ENCODE data around the gene PAPSS1.

The PAPSS1 gene

GRCh38 chr4:107719922-107720722 is at the start of gene PAPSS1:
PAPSS1 (minus strand) TSS chr4:107720234; CDS start chr4:107720179, 55 bp downstream.
- Mint-ChIP-seq H3K9me3 (no peaks in the 10 kb centered on the region), H3K36me3 (no peaks in the 10 kb centered on the region), H3K27ac (peak within 1 kb of the TSS; percentile 96), H3K4me3 (peak within 1 kb of the TSS; percentile 96), H3K27me3 (no peaks in the 10 kb centered on the region), H3K4me1 (peaks cover 31% of the 10 kb centered on the region)

- Mint-ChIP-seq H3K4me3 (no peak overlapping the region), H3K9me3 (no peaks in the 10 kb centered on the region), H3K36me3 (no peaks in the 10 kb centered on the region), H3K4me1 (peaks cover 3% of the 10 kb centered on the region), H3K27me3 (peaks cover 10% of the 10 kb centered on the region), H3K27ac (no peak overlapping the region)
Measured at GRCh38 chr4:107760281-107760947, 40.4 kb upstream of the PAPSS1 start.

DNA sequence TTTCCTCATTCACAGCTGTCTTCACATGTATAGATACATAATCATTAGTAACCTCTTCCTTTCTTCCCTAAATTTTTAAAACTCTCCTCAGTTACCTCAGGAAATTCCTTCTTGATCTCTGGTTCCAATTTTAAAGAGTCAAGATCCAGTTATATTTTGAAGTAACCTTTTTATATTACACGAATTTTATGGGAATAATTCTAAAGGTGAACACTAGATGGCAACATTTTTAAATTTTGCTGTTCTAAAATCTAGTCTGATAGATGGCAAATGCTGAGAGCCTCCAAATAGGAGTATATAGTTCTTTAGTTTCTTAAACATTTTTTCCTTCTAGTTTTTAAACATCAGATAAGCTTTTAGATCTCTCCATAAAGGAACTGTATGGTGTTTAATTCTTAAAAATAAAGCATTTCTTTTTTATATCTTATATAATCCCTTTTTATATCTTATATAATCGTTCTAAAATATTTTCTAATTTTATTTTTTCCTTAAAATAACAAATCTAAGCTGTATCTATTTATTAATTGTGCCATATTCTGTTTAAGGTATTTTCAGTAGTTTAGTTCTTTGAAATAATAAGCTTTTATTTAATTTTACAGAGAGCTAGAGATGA is 37.9 kb upstream of the PAPSS1 start:
- H3K27ac Mint-ChIP-seq: no peak overlapping the region
- no peak overlapping the region for H3K4me3 Mint-ChIP-seq
- H3K36me3 Mint-ChIP-seq: no peaks in the 10 kb centered on the region
- peaks cover 3% of the 10 kb centered on the region for H3K4me1 Mint-ChIP-seq
- H3K9me3 Mint-ChIP-seq: no peaks in the 10 kb centered on the region
- H3K27me3 Mint-ChIP-seq: peaks cover 7% of the 10 kb centered on the region

GRCh38 chr4:107757283-107757682 is 37.2 kb upstream of the PAPSS1 start:
- no peak overlapping the region for H3K27ac Mint-ChIP-seq
- H3K9me3 Mint-ChIP-seq: no peaks in the 10 kb centered on the region
- no peak overlapping the region for H3K4me3 Mint-ChIP-seq

DNA sequence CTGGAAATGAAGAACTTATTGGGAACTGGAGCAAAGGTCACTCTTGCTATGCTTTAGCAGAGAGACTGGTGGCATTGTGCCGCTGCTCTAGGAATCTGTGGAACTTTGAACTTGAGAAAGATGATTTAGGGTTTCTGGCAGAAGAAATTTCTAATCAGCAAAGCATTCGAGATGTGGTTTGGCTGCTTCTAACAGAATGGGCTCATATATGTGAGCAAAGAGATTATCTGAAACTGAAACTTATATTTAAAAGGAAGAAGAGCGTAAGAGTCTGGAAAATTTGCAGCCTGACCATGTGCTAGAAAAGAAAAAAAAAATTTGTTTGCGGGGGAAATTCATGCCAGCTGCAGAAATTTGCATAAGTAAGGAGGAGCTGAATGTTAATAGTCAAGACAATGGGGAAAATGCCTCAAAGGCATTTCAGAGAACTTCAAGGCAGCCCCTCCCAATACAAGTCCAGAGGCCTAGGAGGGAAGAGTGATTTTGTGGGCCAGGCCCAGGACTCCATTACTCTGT is 35.9 kb upstream of the PAPSS1 start:
- H3K27ac Mint-ChIP-seq: no peak overlapping the region
- peaks cover 14% of the 10 kb centered on the region for H3K27me3 Mint-ChIP-seq
- H3K4me1 Mint-ChIP-seq: peaks cover 3% of the 10 kb centered on the region
- no peak overlapping the region for H3K4me3 Mint-ChIP-seq
- no peaks in the 10 kb centered on the region for H3K36me3 Mint-ChIP-seq
- no peaks in the 10 kb centered on the region for H3K9me3 Mint-ChIP-seq

More at GRCh38 chr4:107757283-107757682, 37.2 kb upstream of the PAPSS1 start:
- Mint-ChIP-seq H3K27me3 (peaks cover 9% of the 10 kb centered on the region), H3K36me3 (no peaks in the 10 kb centered on the region), H3K4me1 (peaks cover 3% of the 10 kb centered on the region)

DNA sequence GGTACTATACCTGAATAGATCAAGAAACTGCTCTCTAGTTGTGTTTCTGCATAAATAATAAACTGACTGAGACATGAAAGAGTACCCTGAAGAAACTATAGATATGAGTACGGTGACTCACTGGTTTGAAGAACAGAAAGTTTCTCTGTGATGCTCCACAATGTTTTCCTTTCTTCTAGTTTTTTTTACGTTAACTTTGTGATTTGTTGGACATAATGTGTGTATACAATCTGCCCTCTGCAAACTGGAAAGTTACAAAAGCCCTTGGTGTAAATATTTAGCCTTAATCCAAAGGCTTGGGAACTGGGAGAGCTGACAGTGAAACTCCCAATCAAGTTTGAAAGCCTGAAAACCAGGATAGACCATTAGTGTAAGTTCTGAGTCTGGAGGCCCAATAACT is 31.6 kb upstream of the PAPSS1 start:
- H3K4me1 Mint-ChIP-seq: no peaks in the 10 kb centered on the region
- no peak overlapping the region for H3K4me3 Mint-ChIP-seq
- no peak overlapping the region for H3K27ac Mint-ChIP-seq
- peaks cover 25% of the 10 kb centered on the region for H3K27me3 Mint-ChIP-seq
- H3K36me3 Mint-ChIP-seq: no peaks in the 10 kb centered on the region
- no peaks in the 10 kb centered on the region for H3K9me3 Mint-ChIP-seq

GRCh38 chr4:107747748-107748486 is 27.9 kb upstream of the PAPSS1 start:
- H3K36me3 Mint-ChIP-seq: no peaks in the 10 kb centered on the region
- peaks cover 27% of the 10 kb centered on the region for H3K27me3 Mint-ChIP-seq

DNA sequence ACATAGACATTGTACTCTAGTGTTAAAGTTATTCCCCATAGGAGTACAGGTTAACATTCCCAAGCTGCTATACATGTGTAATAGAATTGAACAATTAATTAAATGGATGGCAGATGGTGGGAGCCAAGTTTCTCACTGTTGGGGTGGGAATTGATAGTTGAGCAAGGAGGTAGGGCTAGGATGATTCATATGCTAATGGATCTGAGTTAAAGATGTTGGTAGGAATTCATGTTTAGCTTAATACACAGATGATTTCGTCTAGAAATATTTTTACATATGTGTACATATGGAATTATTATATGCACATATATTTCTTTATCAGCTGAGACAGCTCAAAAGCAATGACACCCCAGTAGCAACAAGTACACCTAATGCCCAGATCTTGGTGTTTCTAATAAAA is 26.1 kb upstream of the PAPSS1 start:
- H3K27ac Mint-ChIP-seq: no peak overlapping the region
- no peaks in the 10 kb centered on the region for H3K9me3 Mint-ChIP-seq
- H3K4me1 Mint-ChIP-seq: no peaks in the 10 kb centered on the region
- no peaks in the 10 kb centered on the region for H3K36me3 Mint-ChIP-seq
- no peak overlapping the region for H3K4me3 Mint-ChIP-seq
- peaks cover 19% of the 10 kb centered on the region for H3K27me3 Mint-ChIP-seq

More at GRCh38 chr4:107747748-107748486, 27.9 kb upstream of the PAPSS1 start:
- Mint-ChIP-seq H3K27ac (no peak overlapping the region), H3K4me3 (no peak overlapping the region), H3K4me1 (no peaks in the 10 kb centered on the region), H3K9me3 (no peaks in the 10 kb centered on the region)

GRCh38 chr4:107744532-107744931 is 24.5 kb upstream of the PAPSS1 start:
- Mint-ChIP-seq H3K4me3 (no peak overlapping the region), H3K27me3 (peaks cover 13% of the 10 kb centered on the region), H3K27ac (no peak overlapping the region), H3K9me3 (no peaks in the 10 kb centered on the region), H3K36me3 (no peaks in the 10 kb centered on the region), H3K4me1 (no peaks in the 10 kb centered on the region)

DNA sequence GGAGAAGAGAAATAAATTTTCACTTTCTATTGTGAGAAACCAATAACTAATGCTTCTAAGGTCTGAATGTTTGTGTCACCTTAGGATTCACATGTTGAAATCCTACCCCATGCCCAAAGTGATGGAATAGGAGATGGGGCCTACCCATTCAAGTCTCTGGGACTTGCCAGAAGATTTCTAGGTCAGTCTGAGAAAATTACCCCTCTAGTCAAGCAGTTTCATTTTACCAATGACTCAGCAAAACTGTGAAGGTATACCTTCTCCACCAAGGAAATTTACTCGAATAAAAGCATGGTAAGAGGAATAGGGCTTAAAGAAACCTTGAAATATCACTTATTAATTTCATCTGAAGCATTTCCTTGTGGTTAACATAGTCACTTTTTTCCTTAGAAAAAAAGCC is 23.5 kb upstream of the PAPSS1 start:
- Mint-ChIP-seq H3K27me3 (peaks cover 8% of the 10 kb centered on the region), H3K4me1 (no peaks in the 10 kb centered on the region), H3K9me3 (no peaks in the 10 kb centered on the region), H3K27ac (no peak overlapping the region), H3K4me3 (no peak overlapping the region), H3K36me3 (no peaks in the 10 kb centered on the region)

GRCh38 chr4:107742791-107743190 is 22.8 kb upstream of the PAPSS1 start:
- Mint-ChIP-seq H3K36me3 (no peaks in the 10 kb centered on the region), H3K4me1 (no peaks in the 10 kb centered on the region), H3K4me3 (no peak overlapping the region), H3K9me3 (no peaks in the 10 kb centered on the region), H3K27me3 (peaks cover 7% of the 10 kb centered on the region), H3K27ac (no peak overlapping the region)

DNA sequence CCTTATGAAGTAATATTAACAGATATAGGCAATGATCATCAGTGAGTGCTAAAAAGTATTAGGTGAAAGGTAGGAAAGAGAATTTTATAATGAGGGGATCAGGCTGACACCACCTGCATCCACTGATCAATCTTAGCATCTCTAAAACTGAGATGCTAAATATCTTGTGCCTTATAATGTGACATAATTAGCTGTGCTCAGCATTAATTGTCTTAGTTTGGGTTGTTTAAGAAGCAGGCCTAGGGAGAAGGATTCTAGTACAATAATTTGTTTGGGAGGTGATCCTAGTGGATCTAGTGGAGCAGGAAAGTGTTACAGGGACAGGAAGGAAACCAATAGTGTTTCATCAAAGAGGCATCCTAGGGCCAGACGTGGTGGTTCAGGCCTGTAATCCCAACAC is 22.2 kb upstream of the PAPSS1 start:
- no peaks in the 10 kb centered on the region for H3K4me1 Mint-ChIP-seq
- peaks cover 7% of the 10 kb centered on the region for H3K27me3 Mint-ChIP-seq
- no peak overlapping the region for H3K4me3 Mint-ChIP-seq
- H3K36me3 Mint-ChIP-seq: no peaks in the 10 kb centered on the region
- H3K27ac Mint-ChIP-seq: no peak overlapping the region
- no peaks in the 10 kb centered on the region for H3K9me3 Mint-ChIP-seq

GRCh38 chr4:107740950-107741701 is 21.1 kb upstream of the PAPSS1 start:
- Mint-ChIP-seq H3K27me3 (no peaks in the 10 kb centered on the region), H3K4me3 (no peak overlapping the region), H3K4me1 (no peaks in the 10 kb centered on the region), H3K36me3 (no peaks in the 10 kb centered on the region), H3K9me3 (no peaks in the 10 kb centered on the region), H3K27ac (no peak overlapping the region)

DNA sequence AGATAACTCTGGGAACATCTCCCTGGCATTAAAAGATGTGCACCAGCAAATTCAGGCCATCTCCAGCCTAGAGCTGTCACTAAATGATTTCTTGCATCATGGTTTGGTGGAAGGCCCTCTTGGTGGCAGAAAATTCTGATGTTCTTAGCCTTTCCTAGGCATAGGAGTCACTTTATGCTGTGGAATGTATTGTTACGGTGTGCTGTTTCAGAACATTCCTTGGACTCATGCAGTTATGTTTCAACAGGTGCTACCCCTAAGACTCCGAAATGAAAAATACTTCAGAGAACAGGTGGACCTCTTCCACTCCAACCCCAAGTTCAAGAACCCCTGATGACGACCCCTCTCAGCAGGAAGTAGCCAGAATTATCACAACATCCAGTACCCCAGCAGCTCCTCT is 20.3 kb upstream of the PAPSS1 start:
- H3K36me3 Mint-ChIP-seq: no peaks in the 10 kb centered on the region
- no peaks in the 10 kb centered on the region for H3K4me1 Mint-ChIP-seq
- H3K4me3 Mint-ChIP-seq: no peak overlapping the region
- H3K27ac Mint-ChIP-seq: no peak overlapping the region
- H3K27me3 Mint-ChIP-seq: no peaks in the 10 kb centered on the region
- no peaks in the 10 kb centered on the region for H3K9me3 Mint-ChIP-seq

- H3K27me3 Mint-ChIP-seq: no peaks in the 10 kb centered on the region
- H3K9me3 Mint-ChIP-seq: no peaks in the 10 kb centered on the region
- H3K4me1 Mint-ChIP-seq: no peaks in the 10 kb centered on the region
- no peak overlapping the region for H3K4me3 Mint-ChIP-seq
- no peaks in the 10 kb centered on the region for H3K36me3 Mint-ChIP-seq
- no peak overlapping the region for H3K27ac Mint-ChIP-seq
Measured at GRCh38 chr4:107737450-107737849, 17.4 kb upstream of the PAPSS1 start.
